Superior temporal gyrus (tissue), 1 donor: Measurements from ENCODE around the gene FAM228A.
"Not testable (repeated sequence)": the region's sequence is repeated elsewhere in the genome, so short reads cannot be mapped to it uniquely, and the experiment has no call there.

Source experiments
- DNase-seq: peaks from one replicate; pipeline ENCODE4 v3.0.0-alpha.2; 2016; ENCODE audit errors: extremely low spot score

Gene FAM228A

GRCh38 chr2:24174851-24175277 is at the start of gene FAM228A:
Gene FAM228A, plus strand, starts transcription at chr2:24175053. Its CDS starts 428 bp downstream, at chr2:24175481.
- no peak for DNase-seq

GRCh38 chr2:24125956-24126355 is 48.9 kb upstream of the FAM228A start:
- no peak for DNase-seq

- DNase-seq: no peak
These were observed 42.3 kb upstream of the FAM228A start for GRCh38 chr2:24132543-24132942.

GRCh38 chr2:24140305-24140704 is 34.5 kb upstream of the FAM228A start:
- DNase-seq: not testable (repeated sequence)

- DNase-seq: no peak
These were observed 27.5 kb upstream of the FAM228A start for GRCh38 chr2:24147364-24147763.

- no peak for DNase-seq
These were observed 22.2 kb upstream of the FAM228A start for GRCh38 chr2:24152413-24153197.

- no peak for DNase-seq
These were observed 21.4 kb upstream of the FAM228A start for GRCh38 chr2:24153478-24153877.

GRCh38 chr2:24158131-24158530 is 16.7 kb upstream of the FAM228A start:
- DNase-seq: no peak

- no peak for DNase-seq
These were observed 15.1 kb upstream of the FAM228A start for GRCh38 chr2:24159708-24160107.

- no peak for DNase-seq
These were observed 14.1 kb upstream of the FAM228A start for GRCh38 chr2:24160761-24161160.

GRCh38 chr2:24162494-24162893 is 12.4 kb upstream of the FAM228A start:
- no peak for DNase-seq

GRCh38 chr2:24163186-24163585 is 11.7 kb upstream of the FAM228A start:
- no peak for DNase-seq

GRCh38 chr2:24163601-24164000 is 11.3 kb upstream of the FAM228A start:
- DNase-seq: no peak

- DNase-seq: no peak
These were observed 10.4 kb upstream of the FAM228A start for GRCh38 chr2:24164416-24164973.

- no peak for DNase-seq
These were observed 5.8 kb upstream of the FAM228A start for GRCh38 chr2:24169023-24169422.

GRCh38 chr2:24175631-24176187 is 856 bp downstream of the FAM228A start:
- DNase-seq: no peak

GRCh38 chr2:24176326-24176725 is 1.5 kb downstream of the FAM228A start:
- DNase-seq: no peak

GRCh38 chr2:24179683-24180082 is 4.8 kb downstream of the FAM228A start:
- DNase-seq: no peak

GRCh38 chr2:24181849-24182248 is 7.0 kb downstream of the FAM228A start:
- DNase-seq: no peak

GRCh38 chr2:24182507-24182906 is 7.7 kb downstream of the FAM228A start:
- no peak for DNase-seq

GRCh38 chr2:24183366-24184069 is 8.7 kb downstream of the FAM228A start:
- no peak for DNase-seq

GRCh38 chr2:24189551-24189950 is 14.7 kb downstream of the FAM228A start:
- DNase-seq: no peak

GRCh38 chr2:24190503-24190902 is 15.7 kb downstream of the FAM228A start:
- DNase-seq: no peak
